Measurements from ENCODE around the gene PPM1M. TPM values are rescaled to one million over a fixed set of nuclear protein-coding genes. Genes with fewer than 3 reads are reported as not detected.

Gene PPM1M, protein sequence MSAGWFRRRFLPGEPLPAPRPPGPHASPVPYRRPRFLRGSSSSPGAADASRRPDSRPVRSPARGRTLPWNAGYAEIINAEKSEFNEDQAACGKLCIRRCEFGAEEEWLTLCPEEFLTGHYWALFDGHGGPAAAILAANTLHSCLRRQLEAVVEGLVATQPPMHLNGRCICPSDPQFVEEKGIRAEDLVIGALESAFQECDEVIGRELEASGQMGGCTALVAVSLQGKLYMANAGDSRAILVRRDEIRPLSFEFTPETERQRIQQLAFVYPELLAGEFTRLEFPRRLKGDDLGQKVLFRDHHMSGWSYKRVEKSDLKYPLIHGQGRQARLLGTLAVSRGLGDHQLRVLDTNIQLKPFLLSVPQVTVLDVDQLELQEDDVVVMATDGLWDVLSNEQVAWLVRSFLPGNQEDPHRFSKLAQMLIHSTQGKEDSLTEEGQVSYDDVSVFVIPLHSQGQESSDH
- total RNA-seq: 53.4 TPM
- long read RNA-seq, transcript PPM1M-202 (10 exons, 2,193 nt): major isoform, 60 of 108 reads
- long read RNA-seq, partial matches to known transcripts: 19 of 108 reads
- long read RNA-seq, other reads (novel, unspliced or antisense): 28 of 108 reads

DNA sequence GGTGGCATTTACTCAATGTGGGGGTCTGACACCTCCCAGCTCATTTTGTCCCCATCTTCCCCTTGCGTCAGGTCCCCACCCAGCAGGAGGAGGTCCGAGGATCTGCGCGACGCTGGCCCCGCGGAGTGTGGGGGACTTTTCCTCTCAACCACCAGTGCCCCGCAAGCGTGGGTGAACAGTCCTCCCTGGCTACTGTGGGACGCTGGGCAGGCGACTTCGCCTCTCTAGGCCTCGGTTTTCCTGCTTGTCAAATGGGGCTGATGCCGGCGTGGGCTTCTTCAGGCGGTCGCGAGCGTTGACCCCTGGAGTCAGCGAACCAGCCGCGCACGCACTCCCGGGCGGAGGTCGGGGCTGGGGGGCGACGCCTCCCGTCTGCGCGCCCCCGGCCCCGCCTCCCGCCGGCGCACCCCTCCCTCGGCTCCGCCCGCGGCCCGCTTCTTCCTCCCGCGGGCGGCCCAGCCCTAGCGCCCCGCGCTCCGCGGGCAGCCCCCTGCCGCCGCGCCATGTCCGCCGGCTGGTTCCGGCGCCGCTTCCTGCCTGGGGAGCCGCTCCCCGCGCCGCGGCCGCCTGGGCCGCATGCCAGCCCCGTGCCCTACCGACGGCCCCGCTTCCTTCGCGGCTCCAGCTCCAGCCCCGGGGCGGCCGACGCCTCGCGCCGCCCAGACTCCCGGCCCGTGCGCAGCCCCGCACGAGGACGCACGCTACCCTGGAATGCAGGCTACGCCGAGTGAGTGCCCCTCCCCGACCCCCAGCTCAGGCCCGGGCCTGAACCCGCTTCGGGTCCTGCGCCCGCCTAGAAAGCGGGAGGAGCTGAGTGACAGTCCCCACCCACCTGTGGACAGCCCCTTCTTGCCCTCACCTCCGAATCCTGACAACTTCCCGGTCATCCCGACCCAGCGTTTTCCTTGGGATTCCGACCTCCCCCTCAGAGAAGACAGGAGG, at the start of gene PPM1M:
TSS of gene PPM1M (plus strand) at position 438 of the 942 bp plus-strand sequence. CDS start at position 504, 66 bp downstream.
- ATAC-seq (peak; percentile 63 to 71), DNase-seq (peak; percentile 73)
- intact Hi-C loops (cut with DNase I): no loop called here
- TF ChIP-seq, protein P1, sequence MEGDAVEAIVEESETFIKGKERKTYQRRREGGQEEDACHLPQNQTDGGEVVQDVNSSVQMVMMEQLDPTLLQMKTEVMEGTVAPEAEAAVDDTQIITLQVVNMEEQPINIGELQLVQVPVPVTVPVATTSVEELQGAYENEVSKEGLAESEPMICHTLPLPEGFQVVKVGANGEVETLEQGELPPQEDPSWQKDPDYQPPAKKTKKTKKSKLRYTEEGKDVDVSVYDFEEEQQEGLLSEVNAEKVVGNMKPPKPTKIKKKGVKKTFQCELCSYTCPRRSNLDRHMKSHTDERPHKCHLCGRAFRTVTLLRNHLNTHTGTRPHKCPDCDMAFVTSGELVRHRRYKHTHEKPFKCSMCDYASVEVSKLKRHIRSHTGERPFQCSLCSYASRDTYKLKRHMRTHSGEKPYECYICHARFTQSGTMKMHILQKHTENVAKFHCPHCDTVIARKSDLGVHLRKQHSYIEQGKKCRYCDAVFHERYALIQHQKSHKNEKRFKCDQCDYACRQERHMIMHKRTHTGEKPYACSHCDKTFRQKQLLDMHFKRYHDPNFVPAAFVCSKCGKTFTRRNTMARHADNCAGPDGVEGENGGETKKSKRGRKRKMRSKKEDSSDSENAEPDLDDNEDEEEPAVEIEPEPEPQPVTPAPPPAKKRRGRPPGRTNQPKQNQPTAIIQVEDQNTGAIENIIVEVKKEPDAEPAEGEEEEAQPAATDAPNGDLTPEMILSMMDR (IDR thresholded peaks at IDR 0.05): no peak
- Histone ChIP-seq H3K4me3 (peak within 1 kb of the TSS; percentile 71), H3K4me1 (peaks cover 48% of the 10 kb centered on the region), H3K27ac (peak within 1 kb of the TSS; percentile 92), H3K9me3 (no peaks in the 10 kb centered on the region), H3K27me3 (ENCODE audit: low read depth) (no peaks in the 10 kb centered on the region), H3K36me3 (peaks cover 28% of the 10 kb centered on the region)

DNA sequence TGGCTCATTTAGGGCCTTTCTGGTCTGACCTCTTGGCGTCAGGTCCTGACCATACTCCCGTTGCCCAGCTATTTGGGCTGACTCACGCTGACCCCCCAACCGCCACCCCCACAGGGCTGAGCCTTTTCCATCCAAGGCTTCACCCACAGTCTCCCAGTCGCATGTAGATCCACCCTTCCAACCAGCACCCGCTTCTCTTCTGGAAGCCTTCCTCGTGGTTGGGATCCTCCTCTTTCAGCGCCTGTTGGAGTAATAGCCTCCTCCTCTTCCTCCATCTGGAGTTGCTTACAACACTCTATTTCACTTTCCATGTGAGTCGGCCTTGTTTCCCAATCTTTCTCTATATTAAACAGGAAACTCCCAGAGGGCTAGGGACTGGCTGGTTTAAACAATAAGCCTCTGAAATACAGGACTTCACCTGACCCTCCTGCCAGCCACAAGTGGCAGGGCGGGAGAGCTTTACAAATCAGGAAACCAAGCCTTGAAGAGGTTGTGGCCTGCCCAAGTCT, 49.7 kb upstream of the PPM1M start:
- TF ChIP-seq, protein P1 (IDR thresholded peaks at IDR 0.05): no peak

DNA sequence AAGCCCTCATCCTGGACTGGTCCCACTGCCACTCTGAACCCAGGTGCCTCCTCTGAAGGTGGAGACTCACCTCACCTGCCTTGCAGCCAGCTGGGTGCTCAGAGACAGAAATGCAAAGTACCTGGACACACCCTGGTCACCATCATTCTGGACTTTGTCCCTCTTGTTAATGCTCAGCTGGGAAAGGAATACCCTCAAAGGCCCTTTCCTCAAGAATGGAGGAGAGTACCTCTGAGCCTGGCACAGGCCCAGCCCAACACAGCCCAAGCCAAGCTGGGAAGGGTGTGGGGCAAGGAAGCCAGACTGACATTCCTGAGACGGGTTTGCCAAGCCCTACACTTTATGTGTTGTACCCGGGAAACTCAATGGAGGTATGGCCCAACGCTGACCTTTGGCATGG, 48.6 kb upstream of the PPM1M start:
- H3K27ac ChIP-seq: peak overlapping the region; percentile 91
- no peaks in the 10 kb centered on the region for H3K27me3 ChIP-seq (ENCODE audit: low read depth)
- DNase-seq (peak; percentile 79), ATAC-seq (peak; percentile 43 to 73)
- TF ChIP-seq, protein P1 (IDR thresholded peaks at IDR 0.05): no peak
- H3K4me1 ChIP-seq: peaks cover 74% of the 10 kb centered on the region
- no peaks in the 10 kb centered on the region for H3K9me3 ChIP-seq
- intact Hi-C loops (cut with DNase I): no loop called here
- H3K36me3 ChIP-seq: peaks cover 25% of the 10 kb centered on the region
- peak overlapping the region; percentile 99 for H3K4me3 ChIP-seq

More for the DNA sequence above, 49.7 kb upstream of the PPM1M start:
- Histone ChIP-seq H3K9me3 (no peaks in the 10 kb centered on the region), H3K4me1 (peaks cover 72% of the 10 kb centered on the region), H3K27me3 (ENCODE audit: low read depth) (no peaks in the 10 kb centered on the region), H3K36me3 (peaks cover 18% of the 10 kb centered on the region), H3K27ac (peak overlapping the region; percentile 91), H3K4me3 (no peak overlapping the region)
- intact Hi-C loops (cut with DNase I): no loop called here
- DNase-seq (peak; percentile 71), ATAC-seq (peak; percentile 41 to 47)

DNA sequence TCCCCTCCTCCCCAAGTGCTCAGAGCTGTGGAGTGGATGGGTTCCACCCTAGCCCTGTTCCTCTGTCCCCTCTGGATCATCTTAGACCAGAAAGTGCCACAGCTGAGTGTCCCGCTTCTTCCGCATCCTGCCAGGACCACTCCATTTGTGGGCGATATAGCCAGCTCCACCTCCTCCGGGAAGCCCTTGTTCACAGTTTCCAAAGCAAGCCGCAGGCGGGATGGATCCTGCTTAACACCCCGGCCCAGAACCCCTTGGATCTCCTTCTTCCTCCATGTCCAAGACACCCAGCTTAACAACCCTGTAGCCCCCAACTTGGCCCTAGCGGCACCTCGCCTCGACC, 48.1 kb upstream of the PPM1M start:
- ATAC-seq: peak; percentile 0 to 2
- TF ChIP-seq, protein P1 (IDR thresholded peaks at IDR 0.05): no peak
- no peaks in the 10 kb centered on the region for H3K9me3 ChIP-seq
- no peaks in the 10 kb centered on the region for H3K27me3 ChIP-seq (ENCODE audit: low read depth)
- intact Hi-C loops (cut with DNase I): no loop called here
- H3K4me3 ChIP-seq: peak overlapping the region; percentile 99
- H3K27ac ChIP-seq: peak overlapping the region; percentile 91
- DNase-seq: no peak
- H3K36me3 ChIP-seq: peaks cover 30% of the 10 kb centered on the region
- peaks cover 79% of the 10 kb centered on the region for H3K4me1 ChIP-seq

All from lower lobe of right lung (tissue), 2 donors.